IPS-NIHi11 (cell line): ENCODE measurements around the gene ANTXR1.

ENCODE experiments used
- DNase-seq: peaks from one replicate; pipeline ENCODE4 v3.0.0; 2012; ENCODE audit warnings: mixed read lengths, low spot score

The ANTXR1 gene

DNA sequence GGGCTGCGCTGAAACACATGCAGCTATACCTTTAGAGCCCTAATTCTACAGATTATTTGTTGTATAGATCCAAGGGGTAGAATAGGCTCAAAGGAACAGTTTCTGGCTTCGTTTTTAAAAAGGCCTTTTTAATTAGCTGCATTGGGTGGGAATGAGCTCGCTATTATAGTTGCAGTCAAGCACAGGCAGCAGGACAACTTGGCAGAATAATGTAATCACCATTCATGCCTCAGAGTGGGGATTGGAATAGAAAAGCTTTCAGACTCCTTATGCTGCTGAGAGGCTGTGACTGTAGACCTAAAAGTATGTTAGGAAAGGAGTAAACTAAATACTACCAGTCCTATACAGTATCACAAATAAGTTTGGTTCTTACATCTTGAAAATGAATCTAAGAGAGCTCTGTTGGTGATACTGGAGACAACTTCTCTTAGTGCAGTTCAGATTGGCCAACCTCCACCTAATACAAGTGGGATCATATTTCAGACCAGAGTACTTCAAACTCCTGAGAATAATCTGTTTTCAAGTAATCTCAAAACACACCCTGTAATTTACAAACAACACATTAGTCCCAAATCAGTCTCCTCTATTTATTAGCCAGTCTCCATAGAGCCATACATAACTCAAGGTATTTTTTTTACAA, 121.4 kb downstream of the ANTXR1 start:
- no peak for DNase-seq

DNA sequence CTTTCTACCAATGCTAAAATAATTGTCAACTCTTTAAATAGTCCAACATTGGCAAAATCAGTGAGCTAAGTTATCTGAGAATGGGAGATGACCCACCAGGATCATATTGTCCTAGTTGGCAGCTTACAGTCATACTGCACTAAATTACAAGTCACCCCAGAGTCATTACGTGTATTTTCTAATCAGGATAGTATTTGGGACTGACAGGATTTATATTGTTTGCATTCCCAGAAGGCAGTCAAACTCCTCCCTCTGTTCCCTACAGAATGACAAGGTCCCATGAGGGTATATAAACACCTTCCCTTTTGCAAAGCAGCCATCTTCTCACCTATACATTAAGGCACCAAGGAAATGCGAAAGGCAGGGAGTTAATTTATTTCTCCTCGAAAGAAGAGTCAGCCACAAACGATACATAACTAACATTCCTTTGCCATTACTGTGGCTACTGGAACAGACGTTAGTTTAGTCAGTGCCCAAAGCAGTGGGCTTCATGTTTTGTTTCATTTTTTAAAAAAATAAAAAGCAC, 125.3 kb downstream of the ANTXR1 start:
- no peak for DNase-seq

DNA sequence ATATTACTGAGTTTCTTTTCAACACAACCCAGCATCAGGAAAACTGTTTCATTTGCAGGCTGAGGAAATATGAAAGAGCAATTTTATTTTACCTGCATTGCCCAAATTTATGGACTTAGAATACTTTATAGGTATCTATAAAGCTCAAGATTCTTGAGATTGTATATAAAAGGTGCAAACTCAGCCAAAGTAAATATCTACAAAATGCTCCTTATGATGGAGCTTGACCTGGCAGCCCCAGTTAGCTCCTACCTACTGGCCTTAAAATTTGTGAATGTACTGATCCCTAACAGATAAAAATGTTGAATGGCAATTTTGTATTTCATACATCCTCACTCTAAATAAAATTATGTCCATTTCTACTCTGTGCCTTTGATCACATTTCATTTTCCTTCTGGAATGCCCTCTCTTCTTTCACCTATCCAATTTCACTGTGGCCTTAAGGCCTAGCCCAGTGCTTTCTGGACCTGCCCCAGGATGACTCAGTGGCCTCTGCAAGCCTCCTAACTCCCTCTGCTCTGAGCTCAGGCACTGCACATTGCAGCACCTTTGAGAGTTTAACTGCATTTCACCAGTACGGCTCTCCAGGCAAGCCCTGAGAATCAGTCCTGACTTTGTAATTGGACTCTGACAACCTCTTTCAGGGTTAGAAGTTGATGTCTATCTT, 125.9 kb downstream of the ANTXR1 start:
- peak; percentile 29 for DNase-seq

DNA sequence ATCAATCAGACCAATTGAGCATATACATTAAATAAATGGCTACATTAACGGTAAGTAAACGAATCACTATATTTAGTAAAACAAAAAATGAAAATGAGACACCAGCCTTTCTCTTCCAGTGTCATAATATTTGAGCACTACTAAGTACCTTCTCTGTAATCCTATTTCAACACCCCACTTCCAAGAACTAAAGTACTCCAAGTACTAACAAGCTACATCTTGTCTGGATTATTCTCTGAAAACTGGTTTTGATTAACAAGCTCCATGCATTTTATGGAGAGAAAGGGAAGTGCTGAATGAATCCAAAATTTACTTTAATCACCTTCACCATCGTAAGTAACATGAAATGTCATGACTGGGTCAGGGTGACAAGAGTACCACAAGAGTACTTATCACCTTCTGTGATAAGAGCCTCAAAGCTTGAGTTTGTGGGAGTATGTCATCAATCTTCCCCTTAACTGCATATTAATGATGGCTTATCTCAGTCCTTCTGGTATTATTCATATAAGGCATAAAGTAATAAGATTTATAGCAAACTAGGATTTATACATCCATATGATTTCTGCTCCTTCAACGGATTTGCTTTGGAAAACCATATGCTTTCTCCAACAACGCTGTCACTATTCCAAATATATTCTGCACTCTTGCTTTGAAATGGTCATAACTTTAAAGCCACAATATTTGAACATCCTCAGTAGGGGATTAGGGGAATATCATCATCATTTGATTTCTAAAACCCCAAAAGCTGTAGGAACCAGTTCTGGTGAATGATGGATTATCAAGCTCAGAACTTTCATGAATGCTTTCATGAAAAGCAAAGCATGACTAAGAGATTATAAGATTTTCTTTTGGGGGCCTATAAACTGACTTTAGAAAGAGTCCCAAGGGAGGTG, 127.0 kb downstream of the ANTXR1 start:
- DNase-seq: no peak

DNA sequence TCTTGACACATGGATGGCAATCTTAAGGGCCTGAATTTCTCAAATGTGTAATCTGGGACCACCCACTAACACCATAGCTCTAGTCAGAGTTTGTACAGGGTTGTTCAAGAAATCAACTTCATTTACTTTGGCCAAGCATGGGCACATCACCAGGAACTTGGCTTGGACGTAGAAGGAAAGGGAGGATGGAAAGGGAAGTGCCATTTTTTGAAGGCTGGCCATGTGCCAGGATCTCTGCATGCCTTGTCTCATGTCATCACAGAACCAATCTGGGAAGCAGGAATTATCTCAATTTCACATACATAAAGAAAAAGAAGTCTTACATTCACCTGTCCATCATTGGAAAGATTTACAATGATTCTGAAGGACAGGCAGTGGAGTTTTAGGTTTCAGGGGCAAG, 128.1 kb downstream of the ANTXR1 start:
- DNase-seq: no peak

DNA sequence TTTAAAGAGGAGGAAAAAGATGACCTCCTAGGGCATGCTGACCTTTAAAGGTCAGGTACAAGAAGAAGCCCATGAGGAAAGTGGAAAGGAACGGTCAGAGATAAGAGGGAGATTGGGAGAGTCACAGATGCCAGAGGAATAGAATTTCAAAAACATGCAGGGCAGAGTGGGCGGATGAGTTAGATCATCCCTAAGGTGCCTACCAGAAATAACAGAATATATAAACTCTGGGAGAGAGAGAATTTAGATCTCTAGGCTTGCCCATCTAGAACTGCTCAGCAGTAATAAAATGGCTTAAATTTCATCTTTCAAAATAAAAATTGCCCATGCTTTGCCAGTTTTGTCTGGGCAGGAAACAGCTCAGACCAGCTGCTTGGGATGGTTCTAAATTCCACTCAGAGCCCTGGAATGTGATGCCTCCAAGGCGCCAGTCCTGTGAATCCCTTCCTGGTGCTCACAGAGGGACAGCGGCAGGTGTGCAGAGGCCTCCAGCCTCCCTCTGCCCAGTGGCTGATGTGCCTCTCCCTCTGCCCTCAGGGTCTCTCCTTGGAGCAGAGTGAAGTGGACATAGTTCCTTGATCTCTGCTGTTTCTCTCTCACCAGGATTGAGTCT, 130.9 kb downstream of the ANTXR1 start:
- DNase-seq: no peak

DNA sequence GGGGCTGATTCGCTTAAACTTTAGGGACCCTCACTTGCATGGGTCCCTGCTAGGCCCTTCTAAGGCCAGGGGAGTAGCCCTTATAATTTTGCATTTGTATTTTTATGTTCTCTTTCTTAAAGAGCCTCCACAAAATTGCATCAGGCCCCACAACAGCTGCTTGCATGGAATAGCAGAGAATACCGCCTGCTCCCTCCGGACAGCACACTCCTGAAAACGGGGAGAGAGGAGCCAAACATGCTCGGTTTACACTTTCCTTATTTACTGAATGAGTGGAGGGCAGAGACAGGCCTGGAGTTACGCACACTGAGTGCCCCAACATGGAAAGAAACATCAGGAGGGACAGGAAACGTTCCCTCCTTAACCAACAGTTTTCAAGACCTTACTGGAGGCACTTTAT, 132.2 kb downstream of the ANTXR1 start:
- DNase-seq: no peak

DNA sequence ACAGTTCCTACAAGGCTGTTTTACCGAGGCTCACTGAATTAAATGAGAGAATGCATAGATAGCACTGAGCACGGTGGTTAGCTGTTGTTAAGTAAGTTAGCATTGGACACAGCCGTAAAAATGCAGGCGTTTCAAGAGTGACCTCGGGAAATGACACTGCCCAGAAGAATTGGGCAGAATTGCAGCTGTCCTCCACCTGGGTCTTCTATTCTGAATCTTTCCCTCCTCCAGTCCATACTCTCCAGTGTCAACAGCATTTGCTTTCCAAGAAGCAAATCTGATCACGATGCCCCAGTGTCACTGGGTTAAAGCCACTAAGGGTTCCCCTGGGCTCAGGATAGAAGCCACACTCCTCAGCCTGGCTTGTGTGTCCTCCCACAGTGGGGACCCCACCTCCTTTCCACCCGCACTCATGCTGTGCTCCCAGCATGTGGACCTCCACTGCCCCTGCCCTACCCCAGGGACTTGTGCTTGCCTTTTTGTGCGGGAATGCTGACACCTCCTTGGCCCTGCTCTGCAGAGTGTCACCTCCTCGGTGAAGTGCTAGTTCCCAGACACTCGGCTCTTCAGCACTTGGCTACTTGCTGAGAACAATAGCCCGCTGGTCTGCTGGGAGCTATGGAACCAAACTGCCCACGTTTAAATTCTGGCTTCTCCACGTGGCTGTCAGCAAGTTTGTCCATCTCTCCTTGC, 135.0 kb downstream of the ANTXR1 start:
- DNase-seq: no peak

DNA sequence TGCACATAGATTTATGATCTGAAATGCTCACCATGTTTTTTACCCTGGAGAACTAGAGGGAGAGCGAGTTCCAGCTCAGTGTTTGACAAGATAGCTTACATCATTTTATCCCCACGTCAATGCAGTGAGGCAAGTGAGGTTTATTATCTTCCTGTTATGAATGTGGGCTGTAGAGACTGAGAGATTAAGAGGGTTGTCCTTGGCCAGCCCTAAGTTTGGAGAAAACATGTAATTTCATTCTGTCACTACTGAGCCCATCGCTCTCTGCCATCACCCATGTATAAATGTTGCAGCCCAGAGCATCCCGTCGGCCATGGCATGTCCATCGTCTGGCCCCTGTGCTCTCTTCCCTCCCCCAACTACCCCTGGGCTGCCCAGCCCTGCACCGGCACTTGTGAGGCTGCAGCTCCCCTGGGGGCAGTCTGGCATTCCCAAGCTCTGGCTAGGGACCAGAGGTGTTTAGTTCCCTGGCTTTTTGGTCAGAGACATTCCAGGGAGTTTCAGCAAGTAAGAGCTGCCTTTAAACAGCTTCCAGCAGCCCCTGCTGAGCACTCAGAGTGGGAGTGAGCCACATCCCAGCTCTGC, 136.7 kb downstream of the ANTXR1 start:
- peak; percentile 77 for DNase-seq

DNA sequence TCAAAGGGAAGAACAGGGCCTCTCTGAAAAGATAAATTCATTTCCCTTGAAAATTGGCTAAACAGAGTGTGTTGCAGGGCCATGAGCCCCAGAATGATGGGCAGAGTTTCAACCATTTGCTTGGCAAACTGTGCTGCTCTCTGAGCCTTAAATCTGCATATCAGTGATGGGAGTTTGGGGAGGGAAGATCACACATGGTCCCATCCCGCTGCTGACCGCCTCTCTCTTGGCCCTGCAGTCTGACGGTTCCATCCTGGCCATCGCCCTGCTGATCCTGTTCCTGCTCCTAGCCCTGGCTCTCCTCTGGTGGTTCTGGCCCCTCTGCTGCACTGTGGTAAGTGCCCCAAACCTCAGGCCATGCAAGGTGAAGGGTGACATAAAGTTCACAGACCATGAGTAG, 139.0 kb downstream of the ANTXR1 start:
- no peak for DNase-seq

DNA sequence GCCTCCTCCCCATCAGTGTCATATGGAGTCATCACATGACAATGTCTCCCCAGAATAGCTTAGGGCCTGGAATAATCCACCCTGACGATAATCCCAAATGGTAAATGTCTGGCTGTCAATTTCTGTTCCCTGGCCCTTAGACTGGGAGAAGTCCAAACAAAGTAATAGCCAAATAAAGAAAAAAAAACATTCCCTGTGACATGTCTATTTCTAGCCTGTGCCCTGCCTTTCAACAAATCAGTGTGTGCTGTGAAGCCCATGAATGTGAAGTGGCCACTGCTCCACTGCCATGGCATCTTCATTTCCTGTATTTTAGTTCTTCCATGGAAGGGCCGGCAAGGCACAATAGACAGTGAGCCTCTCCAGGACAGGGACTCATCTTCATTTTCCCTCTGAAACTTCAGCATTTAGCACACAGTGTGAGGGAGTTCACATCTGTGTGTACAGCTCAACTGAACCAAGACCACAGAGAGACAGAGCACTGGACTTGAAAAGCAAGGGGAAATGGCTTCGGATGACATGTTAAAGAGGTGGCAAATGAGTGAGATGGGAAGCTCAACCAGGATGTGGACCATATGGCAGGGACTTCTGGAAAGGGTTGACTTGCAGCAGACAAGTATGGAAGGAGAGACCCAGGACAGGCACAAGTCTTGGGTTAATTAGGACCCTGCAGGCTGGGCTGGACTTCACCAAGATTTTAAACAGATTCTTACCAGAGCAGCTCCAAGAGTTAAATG, 140.0 kb downstream of the ANTXR1 start:
- no peak for DNase-seq

DNA sequence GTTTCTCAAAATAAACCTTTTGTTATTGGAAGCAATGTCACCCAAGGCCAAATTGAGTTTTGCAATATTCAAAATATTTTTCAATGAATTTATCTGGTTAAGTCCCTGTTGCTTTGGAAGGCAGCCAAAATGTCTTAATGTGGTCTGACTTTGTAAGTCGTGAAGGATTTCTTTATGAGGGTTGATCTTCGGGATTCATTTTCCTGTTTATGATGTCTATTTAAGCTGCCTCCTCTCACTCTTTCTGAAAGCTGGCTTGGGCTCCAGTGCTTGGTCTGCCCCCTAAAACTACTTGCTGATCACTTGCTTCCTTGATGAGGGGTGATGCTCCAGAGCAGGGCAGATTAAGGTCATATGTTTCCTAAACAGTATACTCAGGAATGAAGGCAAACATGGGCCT, 141.1 kb downstream of the ANTXR1 start:
- no peak for DNase-seq

DNA sequence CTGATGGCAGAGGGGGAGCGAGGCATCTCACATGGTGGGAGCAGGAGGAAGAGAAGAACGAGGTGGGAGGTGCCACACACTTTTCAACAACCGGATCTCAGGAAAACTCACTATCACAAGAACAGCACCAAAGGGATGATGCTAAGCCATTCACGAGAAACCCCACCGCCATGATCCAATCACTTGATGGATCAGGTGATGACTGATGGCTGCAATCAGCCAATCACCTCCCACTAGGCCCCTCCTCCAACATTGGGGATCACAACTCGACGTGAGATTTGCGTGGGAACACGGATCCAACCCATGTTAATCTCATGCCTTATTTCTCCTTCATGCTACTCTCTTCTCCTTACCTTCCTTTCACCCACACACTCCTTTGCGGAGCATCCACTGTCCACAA, 143.6 kb downstream of the ANTXR1 start:
- no peak for DNase-seq

DNA sequence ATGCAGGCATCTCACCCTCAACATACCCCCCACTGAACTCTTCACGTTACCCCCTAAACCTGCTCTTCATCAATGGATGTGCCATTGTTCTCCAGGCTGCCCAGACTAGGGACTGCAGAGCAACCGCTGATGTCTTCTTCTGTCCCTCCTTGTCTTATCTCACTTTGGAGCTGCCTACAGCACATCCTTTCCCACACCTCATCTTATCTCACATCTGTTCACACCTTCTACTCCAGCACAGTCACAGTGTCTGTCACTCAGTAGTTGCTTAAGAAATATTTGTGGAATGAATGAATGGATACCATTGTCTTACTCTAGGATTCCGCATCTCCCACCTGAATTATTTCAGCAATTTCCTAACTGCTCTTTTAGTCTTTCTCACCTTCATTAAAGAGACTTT, 144.5 kb downstream of the ANTXR1 start:
- DNase-seq: no peak

DNA sequence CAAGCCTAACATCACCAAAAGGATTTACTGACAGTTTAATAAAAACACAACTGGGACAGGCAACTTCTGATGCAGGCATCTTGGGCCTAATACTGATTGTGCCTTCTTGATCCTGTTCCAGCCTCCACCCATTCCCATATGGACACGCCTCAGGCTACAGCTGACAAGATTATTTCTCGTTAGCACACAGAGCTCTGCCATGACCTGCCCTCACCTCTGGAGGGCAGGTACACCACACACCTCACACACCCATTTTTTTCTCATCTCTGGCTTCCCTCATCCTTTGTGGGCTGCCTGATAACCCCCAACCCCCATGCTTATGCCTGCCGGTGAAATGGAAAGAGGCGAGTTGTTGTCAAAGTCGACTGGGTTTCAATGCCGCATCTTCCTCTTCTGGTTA, 147.0 kb downstream of the ANTXR1 start:
- peak; percentile 59 for DNase-seq

DNA sequence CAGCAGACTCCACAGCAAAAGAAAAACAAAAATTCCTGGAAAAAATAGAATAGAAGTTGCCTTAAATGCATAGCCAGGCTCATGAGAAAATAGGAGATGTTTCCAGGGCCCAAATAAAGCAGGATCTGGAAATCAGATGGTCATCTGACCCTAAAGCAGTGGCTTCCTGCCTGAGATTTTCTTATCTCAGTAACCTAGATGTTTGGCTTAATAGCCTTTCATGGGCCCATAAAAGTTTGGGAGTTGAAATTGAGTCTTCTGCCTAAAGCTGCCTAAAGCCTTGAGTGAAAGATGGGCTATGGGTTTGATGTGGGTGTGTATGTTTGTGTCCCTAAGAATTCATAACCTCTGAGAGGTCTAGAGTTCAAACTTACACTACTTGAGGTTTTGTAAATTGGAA, 149.1 kb downstream of the ANTXR1 start:
- DNase-seq: no peak

DNA sequence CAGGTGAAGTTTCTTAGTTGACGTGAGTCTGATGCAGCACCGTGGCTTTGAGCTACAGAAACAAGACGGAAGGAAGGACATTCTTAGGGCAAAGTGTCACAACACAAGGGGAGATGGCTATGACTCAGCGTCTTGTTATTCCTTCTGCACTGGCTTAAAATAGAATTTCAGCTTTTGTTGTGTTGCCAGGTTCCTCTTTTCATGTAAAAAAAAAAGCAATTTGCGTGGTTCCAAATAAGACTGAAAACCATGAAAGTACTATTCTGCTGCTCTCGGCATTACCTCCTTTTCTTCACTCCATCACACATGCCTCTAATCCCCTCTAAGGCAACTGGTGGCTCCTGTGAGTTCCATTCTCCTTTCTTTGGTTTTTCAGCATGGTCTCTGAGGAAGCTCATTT, 150.1 kb downstream of the ANTXR1 start:
- DNase-seq: no peak

DNA sequence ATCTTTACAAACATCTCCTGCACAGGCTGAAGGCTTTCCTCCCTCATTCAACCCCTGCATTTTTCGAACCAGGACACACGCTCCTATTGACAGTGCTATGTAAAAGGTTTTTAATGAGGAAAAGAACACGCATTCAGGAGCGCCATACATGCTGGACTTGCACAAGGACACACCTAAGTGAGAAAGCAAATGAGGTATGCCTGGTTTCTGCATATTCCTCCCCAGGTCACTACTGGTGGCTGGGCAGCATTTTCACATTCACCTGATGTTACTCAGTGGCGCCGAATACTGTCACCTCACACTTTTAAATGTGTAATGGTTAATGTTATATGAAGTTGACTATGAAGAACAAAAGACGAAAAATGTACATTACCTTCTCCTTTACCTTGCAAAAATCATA, 150.6 kb downstream of the ANTXR1 start:
- DNase-seq: no peak

DNA sequence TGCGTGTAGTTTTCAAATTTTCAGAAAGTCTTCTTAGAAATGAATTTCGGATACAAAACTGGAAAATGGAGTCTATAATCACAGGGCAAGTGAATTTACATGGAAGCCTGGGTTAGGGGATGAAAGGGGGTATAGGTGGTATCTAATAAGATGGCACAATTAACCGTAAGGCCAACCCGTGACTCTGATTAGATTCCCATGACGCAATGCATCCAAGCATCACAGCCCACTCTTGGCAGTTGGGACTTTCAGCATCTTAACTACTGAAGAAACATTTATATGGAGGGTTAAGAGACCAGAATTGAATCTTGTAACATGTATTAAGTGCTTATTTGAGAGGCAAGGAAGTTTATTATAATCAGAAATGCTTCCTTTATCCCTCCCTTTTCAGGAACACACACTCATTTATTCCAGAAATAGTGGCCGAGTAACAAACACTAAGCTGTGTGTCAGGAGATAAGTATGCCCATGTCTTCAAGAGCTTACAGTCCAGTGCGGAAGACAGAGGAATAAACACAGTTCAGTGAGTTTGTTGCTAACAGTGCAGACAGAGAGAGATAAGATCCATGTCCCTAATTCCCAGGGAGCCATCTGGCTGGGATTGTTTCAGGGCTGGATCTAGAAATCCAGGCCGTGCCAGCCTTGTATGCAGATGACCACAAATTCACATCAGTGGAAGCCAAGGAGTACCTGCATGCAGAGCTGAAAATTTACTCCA, 151.2 kb downstream of the ANTXR1 start:
- no peak for DNase-seq
